ENCODE measurements around the gene EFCC1.
"Not testable (repeated sequence)": the region's sequence is repeated elsewhere in the genome, so short reads cannot be mapped to it uniquely, and the experiment has no call there.

EFCC1 gene

DNA sequence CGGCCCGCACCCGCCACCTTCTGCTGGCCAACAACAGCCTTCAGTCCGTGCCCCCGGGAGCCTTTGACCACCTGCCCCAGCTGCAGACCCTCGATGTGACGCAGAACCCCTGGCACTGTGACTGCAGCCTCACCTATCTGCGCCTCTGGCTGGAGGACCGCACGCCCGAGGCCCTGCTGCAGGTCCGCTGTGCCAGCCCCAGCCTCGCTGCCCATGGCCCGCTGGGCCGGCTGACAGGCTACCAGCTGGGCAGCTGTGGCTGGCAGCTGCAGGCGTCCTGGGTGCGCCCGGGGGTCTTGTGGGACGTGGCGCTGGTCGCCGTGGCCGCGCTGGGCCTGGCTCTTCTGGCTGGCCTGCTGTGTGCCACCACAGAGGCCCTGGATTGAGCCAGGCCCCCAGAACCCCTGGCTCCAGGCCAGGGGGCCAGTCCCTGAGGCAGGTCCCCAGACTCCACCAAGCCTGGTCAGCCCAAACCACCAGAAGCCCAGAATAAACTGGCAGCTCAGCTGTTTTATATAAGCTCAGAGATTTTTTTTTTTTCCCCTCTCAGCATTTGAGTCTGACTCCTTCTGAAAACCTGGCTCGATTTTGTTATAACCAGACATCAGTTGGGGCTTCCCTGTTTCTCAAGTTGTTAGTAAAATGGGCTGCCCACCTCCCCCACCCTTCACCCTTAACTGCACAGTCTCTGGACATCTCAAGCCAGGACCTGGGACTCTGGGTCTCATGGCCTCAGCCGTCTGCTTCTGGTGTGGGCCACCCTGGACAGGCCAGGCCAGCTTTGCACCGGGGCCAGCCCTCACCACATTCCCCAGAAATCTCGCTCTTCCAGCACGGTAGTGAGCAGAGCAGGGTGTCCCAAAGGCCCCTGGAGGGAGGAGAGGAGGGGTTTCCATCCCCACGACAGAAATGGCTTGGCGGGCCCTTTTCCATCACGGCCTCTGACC lies 61.1 kb downstream of the EFCC1 start:
- no peak for DNase-seq (ENCODE audit: low read depth)
- no peak overlapping the region for H3K4me3 ChIP-seq (ENCODE audit: control insufficient read depth, low read depth, low read length)
- TF ChIP-seq, protein P1, sequence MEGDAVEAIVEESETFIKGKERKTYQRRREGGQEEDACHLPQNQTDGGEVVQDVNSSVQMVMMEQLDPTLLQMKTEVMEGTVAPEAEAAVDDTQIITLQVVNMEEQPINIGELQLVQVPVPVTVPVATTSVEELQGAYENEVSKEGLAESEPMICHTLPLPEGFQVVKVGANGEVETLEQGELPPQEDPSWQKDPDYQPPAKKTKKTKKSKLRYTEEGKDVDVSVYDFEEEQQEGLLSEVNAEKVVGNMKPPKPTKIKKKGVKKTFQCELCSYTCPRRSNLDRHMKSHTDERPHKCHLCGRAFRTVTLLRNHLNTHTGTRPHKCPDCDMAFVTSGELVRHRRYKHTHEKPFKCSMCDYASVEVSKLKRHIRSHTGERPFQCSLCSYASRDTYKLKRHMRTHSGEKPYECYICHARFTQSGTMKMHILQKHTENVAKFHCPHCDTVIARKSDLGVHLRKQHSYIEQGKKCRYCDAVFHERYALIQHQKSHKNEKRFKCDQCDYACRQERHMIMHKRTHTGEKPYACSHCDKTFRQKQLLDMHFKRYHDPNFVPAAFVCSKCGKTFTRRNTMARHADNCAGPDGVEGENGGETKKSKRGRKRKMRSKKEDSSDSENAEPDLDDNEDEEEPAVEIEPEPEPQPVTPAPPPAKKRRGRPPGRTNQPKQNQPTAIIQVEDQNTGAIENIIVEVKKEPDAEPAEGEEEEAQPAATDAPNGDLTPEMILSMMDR (conservative IDR thresholded peaks at IDR 0.05; ENCODE audit: control insufficient read depth, insufficient read depth, low read depth, low read length), result no peak

DNA sequence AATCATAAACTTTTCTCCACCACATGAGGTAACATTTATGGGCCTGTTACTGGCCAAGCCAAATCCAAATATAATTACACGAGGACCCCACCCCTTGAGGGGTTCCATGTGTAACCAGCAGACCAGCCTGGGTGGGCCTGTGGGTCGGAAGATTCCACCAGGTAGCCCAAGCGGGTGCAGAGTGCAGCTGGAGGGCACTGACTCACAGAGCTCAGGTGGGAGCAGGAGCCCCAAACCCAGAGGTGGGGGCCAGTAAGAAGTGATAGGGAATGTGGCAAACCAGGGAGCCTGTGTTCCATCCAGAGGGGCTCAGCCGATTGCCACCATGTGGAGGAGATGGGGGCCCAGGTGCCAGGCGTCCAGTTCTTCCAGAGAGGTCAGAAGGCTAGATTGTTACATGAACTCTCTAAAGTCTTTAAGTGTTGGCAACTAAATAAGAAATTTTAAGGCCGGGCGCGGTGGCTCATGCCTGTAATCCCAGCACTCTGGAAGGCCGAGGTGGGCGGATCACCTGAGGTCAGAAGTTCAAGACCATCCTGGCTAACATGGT lies 62.1 kb downstream of the EFCC1 start:
- no peak overlapping the region for H3K4me3 ChIP-seq (ENCODE audit: control insufficient read depth, low read depth, low read length)
- DNase-seq (ENCODE audit: low read depth), result no peak
- TF ChIP-seq, protein P1 (conservative IDR thresholded peaks at IDR 0.05; ENCODE audit: control insufficient read depth, insufficient read depth, low read depth, low read length), result no peak

DNA sequence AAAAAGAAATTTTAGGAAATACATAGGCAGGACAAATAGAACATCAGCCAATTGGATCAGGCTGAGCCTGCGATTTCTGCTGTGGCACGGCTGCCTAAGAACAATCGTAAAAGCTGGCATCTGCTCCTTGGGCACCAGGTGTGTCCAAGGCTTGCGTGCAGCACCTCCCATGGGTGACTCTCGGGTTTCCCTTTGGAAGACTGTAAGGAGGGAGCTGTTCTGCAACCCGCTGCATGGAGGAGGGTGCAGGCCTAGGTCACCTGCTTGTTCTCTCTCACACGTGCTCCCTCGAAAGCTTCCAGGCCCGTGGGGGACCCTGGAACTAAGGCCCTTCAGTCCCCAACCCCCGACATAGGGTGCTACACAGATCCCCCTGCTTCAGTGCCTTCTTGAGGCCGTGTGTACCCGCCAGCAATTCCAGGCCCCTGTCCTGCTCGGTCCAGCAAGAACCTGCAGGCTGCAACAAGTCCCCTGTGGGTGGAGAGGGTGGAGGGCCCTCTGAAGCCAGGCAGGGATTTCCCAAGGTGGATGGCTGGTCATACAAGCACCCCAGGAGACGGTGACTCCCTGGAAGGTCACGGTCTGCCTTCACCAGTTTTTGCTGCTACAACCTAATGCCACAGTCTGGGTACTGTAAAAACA lies 62.9 kb downstream of the EFCC1 start:
- no peak for DNase-seq (ENCODE audit: low read depth)
- H3K4me3 ChIP-seq (ENCODE audit: control insufficient read depth, low read depth, low read length), result no peak overlapping the region
- TF ChIP-seq, protein P1 (conservative IDR thresholded peaks at IDR 0.05; ENCODE audit: control insufficient read depth, insufficient read depth, low read depth, low read length), result no peak

DNA sequence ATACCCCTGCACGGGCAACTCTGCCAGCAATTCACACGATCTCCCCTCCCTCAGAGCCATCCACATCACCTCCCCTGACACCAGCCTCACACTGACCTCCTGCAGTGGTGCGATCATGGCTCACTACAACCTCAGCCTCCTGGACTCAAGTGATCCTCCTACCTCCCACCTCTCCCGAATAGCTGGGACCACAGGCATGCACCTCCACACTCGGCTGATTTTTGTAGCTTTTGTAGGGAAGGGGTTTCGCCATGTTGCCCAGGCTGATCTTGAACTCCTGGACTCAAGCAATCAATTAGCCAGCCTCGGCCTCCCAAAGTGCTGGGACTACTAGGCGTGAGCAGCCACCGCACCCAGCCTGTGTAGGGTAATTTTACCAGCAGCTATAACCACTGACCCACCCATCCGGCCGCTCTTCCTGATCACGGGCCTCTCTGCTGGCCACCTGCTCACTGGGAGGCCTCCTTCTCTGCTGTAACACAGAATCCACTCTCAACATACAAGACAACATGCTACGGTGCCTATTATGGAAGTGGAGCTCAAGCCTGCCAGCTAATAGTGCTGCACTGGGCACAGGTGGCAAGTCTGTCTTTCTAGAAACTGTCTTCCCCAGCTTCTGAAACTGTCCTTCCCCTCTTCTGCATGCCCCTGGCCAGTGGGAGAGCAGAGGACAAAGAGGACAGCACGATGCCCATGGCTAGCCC lies 64.1 kb downstream of the EFCC1 start:
- no peak for DNase-seq (ENCODE audit: low read depth)
- TF ChIP-seq, protein P1 (conservative IDR thresholded peaks at IDR 0.05; ENCODE audit: control insufficient read depth, insufficient read depth, low read depth, low read length), result no peak
- H3K4me3 ChIP-seq (ENCODE audit: control insufficient read depth, low read depth, low read length), result no peak overlapping the region

DNA sequence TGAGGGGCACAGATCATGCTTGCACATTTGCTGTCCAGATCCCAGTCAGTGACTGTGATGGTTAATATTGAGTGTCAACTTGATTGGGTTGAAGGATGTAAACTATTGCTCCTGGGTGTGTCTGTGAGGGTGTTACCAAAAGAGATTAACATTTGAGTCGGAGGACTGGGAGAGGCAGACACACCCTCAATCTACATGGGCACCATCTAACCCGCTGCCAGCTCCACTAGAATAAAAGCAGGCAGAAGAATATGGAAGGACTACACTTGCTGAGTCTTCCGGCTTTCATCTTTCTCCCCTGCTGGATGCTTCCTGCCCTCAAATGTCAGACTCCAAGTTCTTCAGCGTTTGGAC lies 64.6 kb downstream of the EFCC1 start:
- no peak for DNase-seq (ENCODE audit: low read depth)
- no peak overlapping the region for H3K4me3 ChIP-seq (ENCODE audit: control insufficient read depth, low read depth, low read length)
- TF ChIP-seq, protein P1 (conservative IDR thresholded peaks at IDR 0.05; ENCODE audit: control insufficient read depth, insufficient read depth, low read depth, low read length), result no peak

DNA sequence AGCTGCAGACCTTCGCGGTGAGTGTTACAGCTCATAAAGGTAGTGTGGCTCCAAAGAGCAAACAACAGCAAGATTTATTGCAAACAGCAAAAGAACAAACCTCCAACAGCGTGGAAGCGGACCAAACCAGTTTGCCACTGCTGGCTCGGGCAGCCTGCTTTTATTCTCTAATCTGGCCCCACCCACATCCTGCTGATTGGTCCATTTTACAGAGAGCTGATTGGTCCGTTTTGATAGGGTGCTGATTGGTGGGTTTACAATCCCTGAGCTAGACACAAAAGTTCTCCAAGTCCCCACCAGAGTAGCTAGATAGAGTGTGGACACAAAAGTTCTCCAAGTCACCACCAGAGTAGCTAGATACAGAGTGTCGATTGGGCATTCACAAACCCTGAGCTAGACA lies 66.6 kb downstream of the EFCC1 start:
- not testable (repeated sequence) for H3K4me3 ChIP-seq (ENCODE audit: control insufficient read depth, low read depth, low read length); DNase-seq (ENCODE audit: low read depth)
